Vagina (tissue), 2 donors: Measurements from ENCODE around the gene CCDC71.

ENCODE experiments used
- CTCF ChIP-seq, 3 experiments: fragments of 450-650 bp in 2 of 3; fragments of 200-600 bp in 1 of 3; sonication (generic) in 1 of 3; IDR thresholded peaks; one replicate each; pipeline ENCODE4 v1.5.1; 2017 to 2019; ENCODE audit warnings: antibody characterized with exemption in 3 of 3, mild to moderate bottlenecking in 2 of 3, moderate library complexity in 2 of 3
- POLR2AphosphoS5 ChIP-seq, 2 donors: sonication (generic); formaldehyde crosslinking; IDR thresholded peaks; one replicate each; pipeline ENCODE4 v1.9.0; 2017; ENCODE audit warnings: antibody characterized with exemption in 2 of 2, mild to moderate bottlenecking in 2 of 2, low read depth in 1 of 2; ENCODE audit not compliant: insufficient read depth in 1 of 2

- TF ChIP-seq POLR2AphosphoS5 (IDR thresholded peaks at IDR 0.05; ENCODE audit: insufficient read depth in 1 of 2, low read depth in 1 of 2) (no peak), CTCF (IDR thresholded peaks at IDR 0.05) (no peak)
These were observed 6.5 kb upstream of the CCDC71 start for GRCh38 chr3:49172551-49173041.
